H54 (cell line): ENCODE results near the gene STK40.

Experiments
- DNase-seq: peaks from one replicate; pipeline ENCODE4 v3.0.0; 2011; ENCODE audit warnings: low spot score, mixed read lengths; ENCODE audit not compliant: insufficient read length
- FAIRE-seq: peaks from 3 replicates; lab custom pipeline; 2011; peaks lifted over from hg19 to GRCh38; lab: Jason Lieb, UNC
- POLR2A ChIP-seq: IDR thresholded peaks from 2 replicates; pipeline ENCODE4 v1.6.1; 2011; ENCODE audit warnings: low read depth, mild to moderate bottlenecking, low read length

STK40 gene

GRCh38 chr1:36322041-36322785 is 63.5 kb downstream of the STK40 start:
- no peak for TF ChIP-seq POLR2A
- DNase-seq (no peak), FAIRE-seq (no peak)

- DNase-seq: no peak
Measured at GRCh38 chr1:36321119-36321951, 64.4 kb downstream of the STK40 start.

GRCh38 chr1:36320767-36321118 is 65.0 kb downstream of the STK40 start:
- FAIRE-seq: no peak
- no peak for TF ChIP-seq POLR2A
- DNase-seq: no peak

More at GRCh38 chr1:36321119-36321951, 64.4 kb downstream of the STK40 start:
- FAIRE-seq: no peak
- TF ChIP-seq POLR2A: no peak

- TF ChIP-seq POLR2A: no peak
- FAIRE-seq (no peak), DNase-seq (no peak)
Measured at GRCh38 chr1:36320291-36320761, 65.4 kb downstream of the STK40 start.

GRCh38 chr1:36309397-36309796 is 76.3 kb downstream of the STK40 start:
- TF ChIP-seq POLR2A: no peak
- DNase-seq (no peak), FAIRE-seq (no peak)

- FAIRE-seq: no peak
- TF ChIP-seq POLR2A: no peak
Measured at GRCh38 chr1:36307601-36308330, 78.0 kb downstream of the STK40 start.

GRCh38 chr1:36306902-36307456 is 78.7 kb downstream of the STK40 start:
- no peak for TF ChIP-seq POLR2A
- FAIRE-seq: no peak
- DNase-seq: no peak

More at GRCh38 chr1:36307601-36308330, 78.0 kb downstream of the STK40 start:
- DNase-seq: no peak

GRCh38 chr1:36306210-36306901 is 79.4 kb downstream of the STK40 start, which contains the start of gene SH3D21:
Gene SH3D21, plus strand, starts transcription at chr1:36306368. Its CDS starts 53 bp downstream, at chr1:36306421.
- FAIRE-seq (no peak), DNase-seq (no peak)
- no peak for TF ChIP-seq POLR2A

- TF ChIP-seq POLR2A: no peak
- FAIRE-seq (no peak), DNase-seq (no peak)
Measured at GRCh38 chr1:36305915-36306209, 79.9 kb downstream of the STK40 start.

- DNase-seq: no peak
- no peak for FAIRE-seq
- TF ChIP-seq POLR2A: no peak
Measured at GRCh38 chr1:36304970-36305914, 80.5 kb downstream of the STK40 start.

GRCh38 chr1:36304521-36304920 is 81.2 kb downstream of the STK40 start:
- FAIRE-seq (no peak), DNase-seq (no peak)
- TF ChIP-seq POLR2A: no peak

GRCh38 chr1:36303650-36304360 is 81.9 kb downstream of the STK40 start:
- FAIRE-seq (no peak), DNase-seq (no peak)
- no peak for TF ChIP-seq POLR2A
